Pancreas (tissue), 10 donors: ENCODE results near the gene GCM1. TPM values are rescaled to one million over a fixed set of nuclear protein-coding genes. Genes with fewer than 3 reads are reported as not detected.

Experiments
- ATAC-seq, 4 donors: fragments of 200-7000 bp; cut with Tn5 transposase; one replicate each; pipeline versions ENCODE4 v1.8.0 to v1.9.1; 2020; ENCODE audit warnings: mild to moderate bottlenecking in 4 of 4, moderate library complexity in 4 of 4
- DNase-seq, 6 donors: peaks; one replicate each; pipeline ENCODE4 v3.0.0-alpha.2; 2020
- FAIRE-seq: peaks from 2 replicates; lab custom pipeline; 2012; peaks lifted over from hg19 to GRCh38; lab: Jason Lieb, UNC
- H3K27ac ChIP-seq, 4 donors: fragments of 200-600 bp; sonication (generic); 1 replicate in 3 of 4; 2 replicates in 1 of 4; pipeline versions ENCODE4 v1.5.0 to v1.8.0; 2020
- H3K27me3 ChIP-seq, 4 donors: fragments of 200-600 bp; one replicate each; pipeline ENCODE4 v1.8.0; 2021
- H3K36me3 ChIP-seq, 3 donors: fragments of 200-600 bp; sonication (generic) in 1 of 3; one replicate each; pipeline versions ENCODE4 v1.5.0 to v1.8.0; 2020 to 2021
- H3K4me1 ChIP-seq, 3 donors: fragments of 200-600 bp; one replicate each; pipeline ENCODE4 v1.8.0; 2021
- H3K4me3 ChIP-seq, 4 donors: fragments of 200-600 bp; sonication (generic) in 2 of 4; one replicate each; pipeline versions ENCODE4 v1.5.0 to v1.8.0; 2020 to 2021
- H3K9me3 ChIP-seq, 4 donors: fragments of 200-600 bp; one replicate each; pipeline ENCODE4 v1.8.0; 2021
- CTCF ChIP-seq, 4 donors: fragments of 200-600 bp; sonication (generic) in 3 of 4; IDR thresholded peaks; one replicate each; pipeline versions ENCODE4 v1.5.0 to v1.8.0; 2021; ENCODE audit warnings: antibody characterized with exemption in 4 of 4
- WGBS, 2 donors: extraction: QIAGEN DNeasy Blood & Tissue Kit; methylation state at CpG; one replicate each; pipeline ENCODE4 v1.1.7; 2013; 5-methylcytosine and 5-hydroxymethylcytosine counted together
- intact Hi-C, 3 donors: fragments of 100-400 bp; cut with DNase I; formaldehyde crosslinking; loops; one replicate each; pipeline versions ENCODE4 v1.11.1 to v1.14.2; 2022
- polyA plus RNA-seq, 2 donors: library from polyadenylated mRNA; stranded (reverse); fragments of 200-250 nt; gene quantifications; one replicate each; pipeline ENCODE4 v1.2.3, GENCODE V29; 2013
- total RNA-seq, 6 donors: library from RNA; stranded (reverse); fragmentation: NEBNext Ultra II Directional in 4 of 6; extraction: Animal tissue kit (Norgen Biotek cat#: 25700) in 4 of 6; gene quantifications; one replicate each; pipeline versions ENCODE4 v1.2.1 to v1.2.4, GENCODE V29; 2021 to 2023
- donor health status: healthy with polysubstance abuse.
- donor health status: DM: no; HTN: no; CAD: no; lungs with moderate emphysema.
- donor health status: DM: no; HTN: no; CAD: no.
- donor health status: control.
- donor health status: control.
- donor health status: Bipolar disorder and iron deficiency.
- donor health status: DM: yes; HTN: yes; CAD: no.
- donor health status: DM: no; HTN: no; CAD: no.
- donor health status: DM: no; HTN: no; CAD: no.
- donor health status: DM: yes; HTN: yes; CAD: no.

The GCM1 gene
- total and polyA plus RNA-seq, 8 donors, result not detected

- no peaks in the 10 kb centered on the region for H3K27me3 ChIP-seq
- peaks cover 0 to 21% (median 3%) of the 10 kb centered on the region in 3 donors for H3K36me3 ChIP-seq
- DNase-seq (no peak), FAIRE-seq (no peak), ATAC-seq (no peak)
- intact Hi-C loops, result no loop called here
- H3K27ac ChIP-seq, result no peak overlapping the region
- no peak overlapping the region for H3K4me3 ChIP-seq
- no peaks in the 10 kb centered on the region for H3K4me1 ChIP-seq
- no peaks in the 10 kb centered on the region for H3K9me3 ChIP-seq
- no peak for TF ChIP-seq CTCF (IDR thresholded peaks at IDR 0.05)
These were observed 43.7 kb downstream of the GCM1 start for GRCh38 chr6:53104916-53105315.

- no peak overlapping the region for H3K4me3 ChIP-seq
- H3K27ac ChIP-seq, result no peak overlapping the region
- H3K36me3 ChIP-seq, result peaks cover 0 to 21% (median 3%) of the 10 kb centered on the region in 3 donors
- ATAC-seq (no peak), FAIRE-seq (no peak), DNase-seq (no peak)
- no peaks in the 10 kb centered on the region for H3K9me3 ChIP-seq
- WGBS, 2 donors, result 94 to 97% methylated on average over 3 of the region's 3 CpGs
- no peak for TF ChIP-seq CTCF (IDR thresholded peaks at IDR 0.05)
- H3K4me1 ChIP-seq, result no peaks in the 10 kb centered on the region
- H3K27me3 ChIP-seq, result no peaks in the 10 kb centered on the region
- intact Hi-C loops, result no loop called here
These were observed 44.5 kb downstream of the GCM1 start for GRCh38 chr6:53103993-53104675.

- FAIRE-seq (no peak), DNase-seq (no peak), ATAC-seq (no peak)
- no peak for TF ChIP-seq CTCF (IDR thresholded peaks at IDR 0.05)
- 93 to 95% methylated on average over 2 of the region's 2 CpGs for WGBS, 2 donors
- Histone ChIP-seq H3K27ac (no peak overlapping the region), H3K4me3 (no peak overlapping the region), H3K27me3 (no peaks in the 10 kb centered on the region), H3K4me1 (no peaks in the 10 kb centered on the region), H3K36me3 (peaks cover 3 to 52% (median 19%) of the 10 kb centered on the region in 3 donors), H3K9me3 (no peaks in the 10 kb centered on the region)
- intact Hi-C loops, result no loop called here
These were observed 47.6 kb downstream of the GCM1 start for GRCh38 chr6:53101006-53101405.

GRCh38 chr6:53100561-53100960, 48.1 kb downstream of the GCM1 start:
- no peak for ATAC-seq
- no peak for TF ChIP-seq CTCF (IDR thresholded peaks at IDR 0.05)
- Histone ChIP-seq H3K36me3 (peaks cover 3 to 57% (median 20%) of the 10 kb centered on the region in 3 donors), H3K9me3 (no peaks in the 10 kb centered on the region), H3K4me1 (no peaks in the 10 kb centered on the region), H3K27ac (no peak overlapping the region), H3K4me3 (no peak overlapping the region), H3K27me3 (no peaks in the 10 kb centered on the region)
- intact Hi-C loops, result no loop called here
- WGBS, 2 donors, result 19 to 30% methylated on average over 2 of the region's 2 CpGs
- DNase-seq, result no peak
- FAIRE-seq, result no peak

- 57 to 58% methylated on average over 1 of the region's 1 CpG for WGBS, 2 donors
- H3K27me3 ChIP-seq, result no peaks in the 10 kb centered on the region
- intact Hi-C loops, result no loop called here
- no peak for TF ChIP-seq CTCF (IDR thresholded peaks at IDR 0.05)
- no peak overlapping the region for H3K4me3 ChIP-seq
- H3K4me1 ChIP-seq, result no peaks in the 10 kb centered on the region
- H3K36me3 ChIP-seq, result peaks cover 0 to 89% (median 28%) of the 10 kb centered on the region in 3 donors
- FAIRE-seq, result no peak
- no peaks in the 10 kb centered on the region for H3K9me3 ChIP-seq
- DNase-seq, result no peak
- H3K27ac ChIP-seq, result no peak overlapping the region
- no peak for ATAC-seq
These were observed 52.9 kb downstream of the GCM1 start for GRCh38 chr6:53095716-53096115.
